GM18909 (cell line): ENCODE data around the gene SH3RF3.
A peak's percentile ranks its signal among the peaks of the same experiment; 100 is the strongest.

Experiments used
- ATAC-seq: cut with Tn5 transposase; IDR thresholded peaks from one replicate; pipeline ENCODE4 v1.9.1; 2021; ENCODE audit warnings: mild to moderate bottlenecking; ENCODE audit not compliant: unreplicated experiment, poor library complexity

SH3RF3 gene

DNA sequence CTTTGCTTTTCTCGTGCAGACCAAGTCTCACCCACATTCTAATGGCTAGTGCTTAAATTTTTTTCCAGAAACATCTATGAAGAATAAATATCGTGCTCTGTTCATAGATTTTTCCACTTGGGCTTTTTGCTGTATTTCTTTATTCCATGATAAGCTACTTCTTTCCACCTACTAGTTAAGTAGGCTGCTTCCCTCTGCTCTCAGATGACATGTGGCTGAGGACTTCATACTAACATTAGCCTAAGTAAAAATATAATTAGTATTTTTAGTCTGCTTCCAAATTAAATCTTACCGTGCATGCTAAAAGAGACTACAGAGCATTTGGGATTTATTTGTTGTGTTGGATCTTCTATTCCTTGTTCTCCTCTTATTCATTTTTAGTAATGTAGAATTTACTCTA is 102.4 kb downstream of the SH3RF3 start:
- no peak for ATAC-seq

DNA sequence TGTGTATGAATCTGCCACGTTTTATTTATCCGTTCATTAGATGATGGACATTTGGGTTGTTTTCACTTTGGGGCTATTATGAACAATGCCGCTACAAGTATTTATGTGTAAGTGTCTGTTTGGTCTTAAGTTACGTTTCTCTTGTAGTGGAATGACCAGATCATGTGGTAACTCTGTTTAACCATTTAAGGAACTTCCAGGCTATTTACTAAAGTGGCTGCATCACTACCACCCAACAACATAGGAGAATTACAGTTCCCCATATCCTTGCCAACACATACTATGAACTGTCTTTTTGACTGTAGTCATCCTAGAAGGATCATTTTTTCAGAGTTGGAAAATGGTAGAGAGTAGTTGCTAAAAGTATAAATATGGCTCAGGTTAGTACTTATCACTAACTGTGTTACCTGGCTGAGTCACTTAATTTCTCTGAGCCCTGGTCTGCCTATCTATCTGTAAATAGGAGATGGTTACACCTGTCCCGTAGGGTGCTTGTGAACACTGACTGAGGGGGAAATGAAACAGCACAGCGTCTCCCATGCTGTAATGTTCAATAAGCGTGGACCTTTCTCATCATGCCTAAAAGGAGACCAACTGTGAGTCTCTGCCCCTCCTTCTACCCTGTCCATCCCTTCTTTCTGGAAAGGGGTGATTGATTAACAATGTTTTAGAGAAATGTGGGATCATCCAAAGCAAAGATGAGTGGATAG is 103.1 kb downstream of the SH3RF3 start:
- no peak for ATAC-seq

DNA sequence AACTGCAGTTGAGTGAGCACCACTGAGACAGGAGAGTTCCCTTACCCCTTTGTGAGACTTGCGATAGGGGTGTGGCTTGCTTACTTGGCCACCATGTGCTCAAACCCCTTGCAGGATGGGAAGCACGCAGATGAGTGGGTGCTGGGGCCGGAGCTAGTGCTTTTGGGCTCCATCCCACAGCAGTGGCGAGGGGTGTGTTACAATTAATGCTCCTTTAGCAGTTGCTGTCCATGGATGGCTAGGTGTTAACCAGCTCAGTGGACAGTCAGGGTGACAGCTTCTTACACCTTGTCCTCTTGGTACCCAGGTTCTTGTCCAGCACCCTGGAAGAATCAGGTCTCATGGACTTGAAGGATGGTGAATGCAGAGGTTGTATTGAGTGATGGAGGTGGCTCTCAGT is 103.9 kb downstream of the SH3RF3 start:
- ATAC-seq: no peak

DNA sequence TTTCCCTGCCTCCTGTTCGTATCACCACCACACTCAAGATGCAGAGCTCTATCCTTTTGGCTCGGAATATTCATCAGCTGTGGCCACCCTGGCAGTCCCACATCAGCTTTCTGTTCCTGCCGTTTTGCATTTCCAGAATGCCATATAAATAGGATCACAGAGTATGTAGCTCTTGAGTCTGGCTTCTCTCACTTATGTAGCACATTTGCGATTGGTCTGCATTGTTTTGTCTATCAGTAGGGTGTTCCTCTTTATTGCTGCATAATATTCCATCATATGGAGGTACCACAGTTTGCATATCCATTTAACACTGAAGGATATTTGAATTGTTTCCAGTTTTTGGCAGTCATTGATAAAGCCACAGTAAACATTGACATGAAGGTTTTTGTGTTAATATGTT is 104.6 kb downstream of the SH3RF3 start:
- no peak for ATAC-seq

DNA sequence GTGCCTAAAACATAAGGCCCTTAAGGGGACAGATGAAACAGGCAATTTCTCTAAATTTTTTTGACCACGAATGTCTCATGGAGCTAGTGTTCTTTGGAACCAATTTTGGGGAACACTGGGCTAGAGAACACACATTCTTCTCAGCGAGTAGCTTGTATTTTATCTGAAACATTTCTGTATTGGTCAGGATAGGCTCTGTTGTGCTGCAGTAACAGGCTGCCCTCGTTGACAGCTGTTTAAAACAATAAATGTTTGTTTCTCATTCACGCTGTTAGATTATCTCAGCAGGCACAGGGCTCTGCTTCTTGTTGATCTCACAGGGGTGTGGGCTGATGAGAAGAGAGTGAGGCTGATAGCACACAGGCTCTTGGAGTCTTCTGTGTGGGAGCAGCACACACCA is 105.3 kb downstream of the SH3RF3 start:
- no peak for ATAC-seq

DNA sequence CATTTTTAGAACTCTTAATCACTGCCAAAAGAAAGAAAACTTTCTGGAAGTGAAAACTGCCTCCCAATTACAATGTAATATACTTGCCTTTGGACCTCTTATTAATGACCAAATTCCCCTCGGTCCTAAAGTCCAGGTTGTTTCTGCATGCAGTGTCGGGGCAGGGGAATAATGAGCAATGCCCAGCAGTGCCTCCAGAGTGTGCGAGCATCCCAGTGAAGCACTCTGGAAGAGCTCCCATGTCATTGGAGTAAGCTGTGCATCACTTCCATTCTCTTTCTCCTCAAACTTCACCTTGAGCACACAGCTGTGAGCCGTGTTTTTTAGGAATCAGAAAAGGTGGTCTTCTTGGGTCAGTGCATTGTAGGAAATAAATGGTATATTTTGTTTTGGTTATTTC is 107.1 kb downstream of the SH3RF3 start:
- ATAC-seq: no peak

DNA sequence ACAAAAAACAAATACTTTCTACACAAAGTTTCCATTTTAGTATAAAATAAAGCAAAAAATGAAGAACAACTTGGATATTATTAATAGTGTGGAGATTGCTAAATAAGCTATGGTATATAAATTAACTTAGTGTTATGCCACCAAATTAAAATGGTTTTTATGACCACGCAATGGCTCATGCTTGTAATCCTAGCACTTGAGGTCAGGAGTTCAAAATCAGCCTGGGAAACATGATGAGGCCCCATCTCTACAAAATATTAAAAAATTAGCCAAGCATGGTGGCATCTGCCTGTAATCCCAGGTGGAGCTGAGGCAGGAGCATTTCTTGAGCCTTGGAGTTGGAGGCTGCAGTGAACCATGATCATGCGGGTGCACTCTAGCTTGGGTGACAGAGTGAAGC is 108.8 kb downstream of the SH3RF3 start:
- ATAC-seq: no peak

DNA sequence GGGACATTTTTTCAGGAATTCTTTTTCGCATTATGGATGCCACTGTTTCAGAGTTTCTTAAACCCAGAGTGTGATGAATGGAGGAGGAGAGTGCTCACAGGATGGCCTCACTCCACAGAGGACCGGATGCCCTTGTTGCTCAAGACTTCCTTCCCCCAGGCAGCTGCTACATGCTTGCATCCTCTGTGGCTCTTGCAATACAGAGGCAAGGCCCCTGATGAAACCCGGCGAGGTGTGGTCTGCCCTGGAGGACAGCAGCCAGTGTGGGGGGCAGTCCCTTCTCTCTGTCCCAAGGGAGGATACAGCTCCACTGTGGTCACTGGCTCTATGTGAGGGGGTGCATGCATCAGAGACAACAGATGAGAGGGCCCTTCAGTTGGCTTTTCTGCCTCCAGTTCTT is 109.6 kb downstream of the SH3RF3 start:
- peak; percentile 97 for ATAC-seq

DNA sequence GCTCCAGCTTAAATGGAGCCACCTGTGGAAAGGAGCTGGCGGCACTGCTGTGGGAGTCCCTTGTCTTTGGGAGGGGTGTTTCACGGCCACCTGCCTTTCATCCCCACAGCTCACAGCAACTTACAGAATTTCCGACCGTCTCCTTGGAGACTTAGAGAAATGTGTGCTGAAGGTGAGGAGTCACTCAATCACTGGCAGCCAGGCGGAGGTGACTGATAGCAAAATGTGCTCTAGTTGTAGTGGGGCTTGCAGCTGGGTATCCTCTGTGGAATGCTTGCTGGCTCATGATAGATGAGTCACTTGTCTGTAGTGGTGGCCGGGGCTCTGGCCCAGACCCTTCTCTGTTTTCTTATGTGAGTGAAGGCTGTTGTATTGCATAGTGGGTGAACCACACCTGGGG is 110.7 kb downstream of the SH3RF3 start:
- ATAC-seq: no peak

DNA sequence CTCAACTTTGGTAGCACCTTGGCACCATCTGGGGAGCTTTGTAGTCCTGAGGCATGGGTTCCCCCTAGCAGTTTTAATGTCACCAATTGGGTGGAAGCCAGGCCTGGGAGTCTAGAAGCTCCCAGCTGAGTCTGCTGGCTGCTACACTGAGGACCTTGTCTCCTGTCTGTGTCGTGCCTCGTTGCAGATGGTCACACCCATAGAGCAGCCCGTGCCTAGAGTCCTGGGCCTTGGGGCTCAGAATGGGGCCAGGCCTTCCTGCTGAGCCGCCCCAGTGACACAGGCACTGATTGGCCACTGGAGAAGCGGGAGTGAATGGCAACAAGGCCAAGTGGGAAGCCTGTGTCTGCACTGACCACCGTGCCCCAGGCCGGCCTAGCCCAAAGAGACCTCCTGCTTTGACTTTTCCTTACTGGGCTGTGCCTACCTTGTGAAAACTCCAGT is 113.2 kb downstream of the SH3RF3 start:
- ATAC-seq: no peak

DNA sequence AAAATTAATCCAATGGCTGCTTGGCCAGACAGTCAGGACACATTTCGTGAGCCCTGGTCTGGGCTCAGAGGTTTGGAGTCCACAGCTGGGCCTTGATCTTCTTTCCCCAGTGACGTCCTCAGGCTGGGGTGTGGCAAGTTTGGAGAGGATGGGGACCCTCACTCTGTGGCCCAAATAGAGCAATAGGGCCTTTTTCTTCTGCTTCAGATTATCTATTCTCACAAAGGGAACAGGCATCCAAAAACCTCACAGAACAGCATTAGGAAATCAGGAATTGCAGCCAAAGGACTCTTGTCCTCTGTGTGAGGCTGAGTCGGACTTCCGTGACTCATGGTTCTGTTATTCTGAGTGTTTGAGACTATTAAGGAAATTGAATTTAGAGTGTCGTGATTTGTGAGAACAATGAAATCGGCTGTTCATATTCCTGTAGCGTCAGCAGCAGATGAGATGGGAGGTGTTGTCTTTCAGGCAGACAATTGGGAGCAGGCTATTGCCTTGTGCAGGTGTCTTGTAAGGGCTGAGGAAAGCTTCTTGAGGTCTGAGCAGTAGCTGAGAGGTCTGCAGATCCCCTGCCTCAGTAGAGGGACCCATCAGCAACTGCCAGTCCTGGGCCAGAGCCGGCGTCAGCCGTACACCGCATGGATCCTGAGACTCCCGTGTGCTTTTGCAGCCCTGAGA is 113.8 kb downstream of the SH3RF3 start:
- ATAC-seq: no peak

DNA sequence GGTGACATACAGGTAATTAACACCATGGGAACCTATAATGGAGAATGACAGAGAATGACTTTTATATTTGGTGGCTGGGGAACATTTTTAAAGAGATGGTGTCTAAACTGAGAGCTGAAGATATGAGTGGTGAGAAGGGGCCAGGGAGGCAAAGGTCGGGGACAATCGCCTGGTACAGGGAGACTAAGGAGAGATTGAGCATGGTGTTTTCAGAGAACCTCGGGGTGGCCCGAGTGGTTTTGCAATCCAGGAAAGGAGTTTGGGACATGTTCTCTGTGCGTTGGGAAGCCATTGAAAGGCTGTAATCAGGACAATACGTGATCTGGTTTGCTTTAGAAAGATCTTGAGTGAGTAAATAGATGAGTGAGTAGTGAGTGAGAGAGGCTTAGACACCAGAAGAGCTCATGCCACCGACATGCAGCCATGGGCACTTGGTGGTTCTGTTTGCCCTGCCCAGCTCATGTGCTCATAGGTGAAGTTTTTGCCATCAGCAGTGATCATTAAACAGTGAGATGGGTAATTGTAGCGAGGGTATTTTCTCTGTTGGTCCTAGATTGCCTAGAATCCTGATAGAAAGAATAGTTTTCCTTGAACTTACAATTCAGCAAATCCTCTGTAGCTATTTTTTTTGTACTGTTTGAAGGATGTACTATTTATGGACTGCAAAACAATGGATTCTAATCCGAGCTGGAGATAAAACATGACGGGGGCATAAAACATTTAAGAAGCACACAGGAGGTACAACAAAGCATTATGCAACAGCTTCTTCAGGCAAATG is 114.7 kb downstream of the SH3RF3 start:
- no peak for ATAC-seq

DNA sequence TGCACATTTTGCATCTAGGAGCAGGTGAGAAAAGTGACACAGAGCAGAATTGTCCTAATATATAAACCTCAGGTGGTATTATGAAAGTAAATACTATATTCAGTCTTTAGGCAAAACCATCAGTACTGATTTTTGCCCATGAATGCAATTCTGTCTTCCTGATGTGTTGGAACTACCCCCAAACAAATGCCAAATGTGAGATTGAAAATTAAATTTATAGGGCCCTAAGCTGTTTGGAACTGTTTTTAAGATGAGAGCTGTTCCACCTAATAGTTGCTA is 115.2 kb downstream of the SH3RF3 start:
- no peak for ATAC-seq

DNA sequence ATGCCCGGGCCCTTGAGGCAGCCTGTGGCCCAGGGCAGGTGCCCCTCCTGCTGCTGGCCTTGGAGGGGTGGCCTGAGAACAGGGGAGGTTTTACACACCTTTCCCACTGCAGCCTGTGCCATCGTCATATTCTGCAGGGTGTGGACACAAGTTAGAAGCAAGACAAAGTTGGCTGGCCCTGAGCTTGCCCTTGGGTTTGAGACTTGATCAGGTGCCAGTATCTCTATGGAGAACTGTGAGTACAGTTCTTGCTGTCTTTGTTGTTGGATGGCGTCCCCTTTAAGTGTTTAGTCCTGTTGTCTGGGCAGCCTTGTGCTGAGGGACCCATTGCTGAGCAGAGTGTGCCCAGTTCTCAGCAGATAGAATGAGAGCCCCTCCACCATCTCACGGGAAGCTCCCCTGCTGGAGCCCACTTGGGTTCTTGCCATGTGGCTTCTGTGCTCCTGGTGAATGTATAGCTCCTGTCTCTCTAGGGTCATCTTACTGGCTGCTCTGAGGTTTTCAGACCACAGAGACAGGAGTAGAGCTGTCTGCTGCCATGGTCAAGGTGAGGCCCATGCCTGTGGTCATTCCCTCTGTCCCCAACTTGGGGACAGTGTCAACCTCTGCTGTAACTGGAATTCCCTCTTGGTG is 115.9 kb downstream of the SH3RF3 start:
- ATAC-seq: no peak

DNA sequence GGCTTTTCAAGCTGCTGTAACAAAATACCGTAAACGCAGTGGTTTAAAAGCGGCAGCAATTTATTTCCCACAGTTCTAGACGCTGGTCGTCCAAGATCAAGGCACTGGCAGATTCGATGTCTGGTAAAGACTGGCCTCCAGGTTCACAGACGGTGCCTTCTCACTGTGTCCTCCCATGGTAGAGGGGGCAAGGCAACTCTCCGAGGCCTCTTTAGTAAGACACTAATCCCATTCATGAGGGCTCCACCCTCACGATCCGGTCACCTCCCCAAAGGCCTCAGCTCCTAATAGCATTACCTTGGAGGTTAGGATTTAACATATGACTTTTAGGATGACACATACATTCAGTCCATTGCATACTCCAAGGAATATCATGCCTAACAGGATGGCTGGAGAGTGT is 117.2 kb downstream of the SH3RF3 start:
- ATAC-seq: no peak

DNA sequence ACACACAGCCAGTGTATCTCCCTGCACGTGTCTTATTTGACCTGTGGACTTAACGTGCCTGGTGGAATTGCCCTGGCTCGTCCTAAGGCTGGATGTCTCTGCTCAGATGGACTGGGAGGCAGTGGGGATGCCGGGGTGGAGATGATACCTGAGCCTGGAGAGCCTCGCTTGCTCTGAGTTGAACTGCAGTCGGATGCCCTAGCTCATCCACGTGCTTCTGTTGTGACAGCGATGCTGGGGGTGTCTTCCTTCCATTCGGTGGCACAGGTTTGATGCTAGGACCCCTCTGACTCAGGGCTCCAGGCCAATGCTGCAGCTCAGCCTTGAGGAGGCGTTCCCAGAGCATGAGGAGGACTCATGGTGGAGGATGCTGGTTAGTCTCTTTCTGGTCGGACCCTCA is 117.6 kb downstream of the SH3RF3 start:
- no peak for ATAC-seq

DNA sequence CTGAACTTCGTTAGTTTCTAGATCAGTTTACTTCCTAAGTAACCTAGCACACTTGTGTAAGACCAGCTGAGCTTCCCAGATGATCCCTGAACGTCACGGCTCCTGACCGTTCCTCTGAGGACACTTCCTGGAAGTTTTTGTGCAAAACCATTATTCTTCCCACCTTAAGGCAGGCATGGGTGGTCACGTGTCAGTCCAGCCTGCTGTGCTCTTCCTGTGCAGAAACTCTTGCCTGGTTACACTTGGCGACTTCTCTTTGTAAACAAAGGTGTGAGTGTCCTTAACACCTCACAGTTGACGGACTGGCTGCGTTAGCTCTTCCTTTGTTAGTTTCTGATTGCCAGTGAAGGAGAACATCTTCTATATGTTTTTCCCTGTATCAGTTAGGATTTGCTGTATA is 118.3 kb downstream of the SH3RF3 start:
- ATAC-seq: no peak

DNA sequence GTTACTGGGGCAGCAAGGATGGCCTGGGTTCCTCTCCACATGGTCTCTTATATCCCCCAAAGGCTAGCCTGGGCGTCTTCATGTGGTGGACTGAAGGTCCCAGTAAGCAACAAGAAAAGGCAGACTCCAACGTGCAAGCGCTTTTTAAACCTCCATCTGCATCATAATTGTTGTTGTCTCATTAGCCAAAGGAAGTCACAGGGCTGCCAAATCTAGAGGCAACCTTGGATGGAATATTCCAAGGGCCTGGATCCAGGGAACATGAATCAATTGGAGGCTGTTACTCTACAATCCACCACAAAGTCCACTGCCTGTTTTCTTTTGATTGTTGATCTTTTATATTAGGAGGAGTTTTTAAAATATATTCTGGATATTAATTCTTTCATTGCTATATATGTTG is 118.8 kb downstream of the SH3RF3 start:
- ATAC-seq: no peak

DNA sequence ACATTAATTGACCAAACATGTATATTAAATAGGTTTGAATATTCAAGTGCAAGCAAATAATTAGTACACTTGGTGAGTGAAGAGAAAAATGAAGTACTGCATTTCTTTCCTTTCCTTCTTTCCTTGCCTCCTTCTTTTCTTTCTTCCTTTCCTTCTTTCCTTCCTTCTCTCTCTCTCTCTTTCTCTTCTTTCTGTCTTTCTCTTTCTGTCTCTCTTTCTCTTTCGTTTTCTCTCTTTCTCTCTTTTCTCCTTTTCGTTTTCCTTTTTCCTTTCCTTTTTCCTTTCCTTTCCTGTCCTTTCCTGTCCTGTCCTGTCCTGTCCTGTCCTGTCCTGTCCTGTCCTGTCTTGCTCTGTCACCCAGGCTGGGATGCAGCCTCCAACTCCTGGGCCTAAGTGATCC is 119.6 kb downstream of the SH3RF3 start:
- no peak for ATAC-seq

DNA sequence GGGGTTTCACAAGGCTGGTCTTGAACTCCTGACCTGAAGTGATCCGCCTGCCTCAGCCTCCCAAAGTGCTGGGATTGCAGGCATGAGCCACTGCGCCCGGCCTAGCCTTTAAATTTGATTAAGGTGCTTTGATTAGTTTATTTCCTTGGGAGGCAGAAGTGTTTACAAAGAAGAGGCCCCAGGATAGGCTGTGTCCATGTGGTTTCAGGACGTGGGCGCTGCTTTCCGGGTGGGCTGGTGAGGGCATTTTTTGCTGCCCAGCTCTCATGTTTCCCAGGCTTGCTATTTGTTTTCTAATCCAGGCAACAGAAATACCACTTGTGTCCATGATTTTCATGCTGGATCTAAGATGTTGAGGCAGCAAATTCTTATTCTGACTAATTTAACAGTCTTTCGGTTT is 124.2 kb downstream of the SH3RF3 start:
- no peak for ATAC-seq

DNA sequence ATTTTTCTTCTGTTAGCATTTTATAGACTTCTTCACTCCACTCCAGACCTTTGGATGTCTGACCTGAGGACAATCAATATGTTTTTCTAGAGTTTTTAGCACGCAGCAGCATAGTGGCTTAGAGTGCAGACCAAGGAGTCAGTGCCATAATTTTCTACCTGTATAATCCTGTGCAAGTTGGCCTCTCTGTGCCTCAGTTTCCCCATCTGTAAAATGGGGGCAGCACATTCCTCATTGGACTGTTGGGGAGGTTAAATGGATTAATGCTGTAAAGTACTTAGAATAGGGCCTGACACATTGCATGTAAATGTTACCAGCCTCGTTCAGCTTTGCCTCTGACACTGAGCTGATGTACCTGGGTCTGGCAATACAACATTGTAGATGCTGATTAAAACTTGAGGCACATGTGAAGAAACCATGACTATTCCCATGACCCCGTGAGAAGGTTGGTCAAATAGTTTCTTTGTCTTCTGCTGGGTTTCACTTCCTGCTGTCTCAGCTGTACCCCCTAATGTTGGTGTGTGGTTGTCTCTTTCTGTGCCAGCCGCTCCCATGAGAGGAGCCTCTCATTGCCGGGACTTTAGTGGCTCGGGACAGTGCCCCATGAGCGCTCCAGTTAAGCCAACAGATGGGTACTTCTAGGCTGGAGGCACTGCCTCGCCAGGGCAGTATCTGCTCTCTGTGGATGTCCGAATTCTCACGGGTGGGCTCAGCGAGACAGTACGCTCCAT is 125.3 kb downstream of the SH3RF3 start:
- peak; percentile 88 for ATAC-seq
